ENCODE results near the gene DACT2. TPM values are rescaled to one million over a fixed set of nuclear protein-coding genes. Genes with fewer than 3 reads are reported as not detected.

The DACT2 gene
- total and polyA plus RNA-seq, 10 of the 15 experiments (the other 5 are each of a cell fraction or from before 2014, with no cell fraction given), result not detected

GRCh38 chr6:168353041-168353440 is 33.5 kb upstream of the DACT2 start (continued):
- TF ChIP-seq KLF5 (IDR thresholded peaks at IDR 0.05; ENCODE audit: partially characterized antibody), result no peak
- TF ChIP-seq ZBTB11 (CRISPR knock-in tag; IDR thresholded peaks at IDR 0.05), result no peak
- TF ChIP-seq SMAD1 (IDR thresholded peaks at IDR 0.05; ENCODE audit: low read depth, partially characterized antibody), result no peak

GRCh38 chr6:168352096-168352495 is 32.5 kb upstream of the DACT2 start:
- CTCF ChIA-PET, result no interaction called here
- BruUV-seq (replicated peaks), result no TSS peak
- intact Hi-C loops (cut with micrococcal nuclease; ENCODE audit: unreplicated experiment), result no loop called here
- Histone ChIP-seq H3K9ac (ENCODE audit: control insufficient read depth, insufficient read depth, low read length) (no peak overlapping the region), H4K20me1 (ENCODE audit: control insufficient read depth, insufficient read depth) (no peaks in the 10 kb centered on the region), H3K36me3 (ENCODE audit: control insufficient read depth in 2 of 2, insufficient read depth in 2 of 2, low read length in 1 of 2) (no peaks in the 10 kb centered on the region), H3K27ac (ENCODE audit: control insufficient read depth, insufficient read depth) (no peak overlapping the region), H2AFZ (ENCODE audit: control insufficient read depth, low read depth, low read length) (no peak overlapping the region), H3K4me3 (no peak overlapping the region), H3K4me2 (ENCODE audit: control insufficient read depth, insufficient read depth) (no peak overlapping the region), H3K9me3 (replicated peaks; ENCODE audit: control insufficient read depth, insufficient read depth, low read length) (no peaks in the 10 kb centered on the region; the same call in 2 of the 3 replicates), H3K4me1 (ENCODE audit: control insufficient read depth, insufficient read depth, low read length) (no peaks in the 10 kb centered on the region), H3K27me3 (replicated peaks in 1 of 2; ENCODE audit: control insufficient read depth in 2 of 2, insufficient read depth in 2 of 2, low read length in 1 of 2) (no peaks in the 10 kb centered on the region), H3K79me2 (ENCODE audit: control insufficient read depth, insufficient read depth, low read length) (no peaks in the 10 kb centered on the region)
- WGBS (ENCODE audit: insufficient coverage, insufficient replicate concordance, low lambda C conversion rate, missing lambda C conversion rate), result 38% methylated on average over 5 of the region's 5 CpGs
- TF ChIP-seq NR2C1 (IDR thresholded peaks at IDR 0.05), result no peak
- TF ChIP-seq FOXK2 (IDR thresholded peaks at IDR 0.05), result no peak
- TF ChIP-seq YBX1 (IDR thresholded peaks at IDR 0.05), result no peak
- TF ChIP-seq NFYA (IDR thresholded peaks at IDR 0.05; ENCODE audit: borderline replicate concordance, low read depth, low read length), result no peak
- ATAC-seq (no peak), FAIRE-seq (no peak), DNase-seq (ENCODE audit: low read depth, low spot score) (no peak)
- RAD21 ChIA-PET (ENCODE audit: unreplicated experiment), result no interaction called here
- SMC1A ChIA-PET (ENCODE audit: uncharacterized antibody, unreplicated experiment), result no interaction called here
- in situ Hi-C loops (cut with MboI), result no loop called here
- POLR2A ChIA-PET, result no interaction called here
